NCI-H345 (cell line): Measurements from ENCODE around the gene TERT.

ENCODE experiments used
- DNase-seq: peaks from one replicate; lab custom pipeline; 2025; lab: John Stamatoyannopoulos, UW

Gene TERT

GRCh38 chr5:1206521-1207412 lies 88.1 kb downstream of the TERT start:
- no peak for DNase-seq

GRCh38 chr5:1205255-1206180 lies 89.3 kb downstream of the TERT start:
- no peak for DNase-seq

- no peak for DNase-seq
Observed at GRCh38 chr5:1204693-1205242, 90.1 kb downstream of the TERT start.

GRCh38 chr5:1203968-1204692 lies 90.7 kb downstream of the TERT start:
- no peak for DNase-seq

- no peak for DNase-seq
Observed at GRCh38 chr5:1203311-1203967, 91.4 kb downstream of the TERT start.
